ENCODE measurements around the gene CNTNAP2. TPM values are rescaled to one million over a fixed set of nuclear protein-coding genes. Genes with fewer than 3 reads are reported as not detected.

The CNTNAP2 gene
- total RNA-seq, 1 experiment from 2014 or later: 60.0 TPM

GRCh38 chr7:147878912-147879661 is 1762.5 kb downstream of the CNTNAP2 start:
- ChIA-PET POLR2A (ENCODE audit: low non-redundant PET) (no interaction called here), CTCF (no interaction called here)
- H3K27ac ChIP-seq (ENCODE audit: low read depth, low read length, poor library complexity, severe bottlenecking): no peak overlapping the region
- no peaks in the 10 kb centered on the region for H3K9me3 ChIP-seq (ENCODE audit: low read depth, low read length, poor library complexity, severe bottlenecking)
- no peaks in the 10 kb centered on the region for H3K27me3 ChIP-seq (replicated peaks; ENCODE audit: insufficient read depth, low read depth, low read length, poor library complexity)
- no TSS peak for BruUV-seq (replicated peaks)
- H3K4me3 ChIP-seq (ENCODE audit: low read depth, low read length, poor library complexity, severe bottlenecking): no peak overlapping the region
- no peak for DNase-seq (ENCODE audit: low spot score)
- intact Hi-C loops (cut with micrococcal nuclease; ENCODE audit: unreplicated experiment): no loop called here
- TF ChIP-seq EZH2 (IDR thresholded peaks at IDR 0.05; ENCODE audit: borderline replicate concordance, low read depth, low read length, poor library complexity, severe bottlenecking): no peak
- no peak for TF ChIP-seq CTCF (conservative IDR thresholded peaks at IDR 0.05; ENCODE audit: low read depth, low read length)
- no peaks in the 10 kb centered on the region for H3K4me1 ChIP-seq (ENCODE audit: insufficient read depth, low read length, poor library complexity, severe bottlenecking)
- no peaks in the 10 kb centered on the region for H3K36me3 ChIP-seq (ENCODE audit: insufficient read depth, low read length, poor library complexity, severe bottlenecking)

GRCh38 chr7:147885869-147886268 is 1769.3 kb downstream of the CNTNAP2 start:
- intact Hi-C loops (cut with micrococcal nuclease; ENCODE audit: unreplicated experiment): no loop called here
- no peaks in the 10 kb centered on the region for H3K9me3 ChIP-seq (ENCODE audit: low read depth, low read length, poor library complexity, severe bottlenecking)
- no TSS peak for BruUV-seq (replicated peaks)

GRCh38 chr7:147894271-147894670 is 1777.7 kb downstream of the CNTNAP2 start:
- BruUV-seq (replicated peaks): no TSS peak
- H3K27ac ChIP-seq (ENCODE audit: low read depth, low read length, poor library complexity, severe bottlenecking): no peak overlapping the region
- CTCF ChIA-PET: no interaction called here
- POLR2A ChIA-PET (ENCODE audit: low non-redundant PET): no interaction called here
- no peak overlapping the region for H3K4me3 ChIP-seq (ENCODE audit: low read depth, low read length, poor library complexity, severe bottlenecking)
- peak; percentile 3 for DNase-seq (ENCODE audit: low spot score)
- intact Hi-C loops (cut with micrococcal nuclease; ENCODE audit: unreplicated experiment): no loop called here
- no peaks in the 10 kb centered on the region for H3K36me3 ChIP-seq (ENCODE audit: insufficient read depth, low read length, poor library complexity, severe bottlenecking)
- no peaks in the 10 kb centered on the region for H3K9me3 ChIP-seq (ENCODE audit: low read depth, low read length, poor library complexity, severe bottlenecking)
- TF ChIP-seq CTCF (conservative IDR thresholded peaks at IDR 0.05; ENCODE audit: low read depth, low read length): no peak
- no peak for TF ChIP-seq EZH2 (IDR thresholded peaks at IDR 0.05; ENCODE audit: borderline replicate concordance, low read depth, low read length, poor library complexity, severe bottlenecking)
- H3K27me3 ChIP-seq (replicated peaks; ENCODE audit: insufficient read depth, low read depth, low read length, poor library complexity): no peaks in the 10 kb centered on the region
- no peaks in the 10 kb centered on the region for H3K4me1 ChIP-seq (ENCODE audit: insufficient read depth, low read length, poor library complexity, severe bottlenecking)

More at GRCh38 chr7:147885869-147886268, 1769.3 kb downstream of the CNTNAP2 start:
- no peak for TF ChIP-seq EZH2 (IDR thresholded peaks at IDR 0.05; ENCODE audit: borderline replicate concordance, low read depth, low read length, poor library complexity, severe bottlenecking)
- TF ChIP-seq CTCF (conservative IDR thresholded peaks at IDR 0.05; ENCODE audit: low read depth, low read length): no peak
- DNase-seq (ENCODE audit: low spot score): no peak
- no peak overlapping the region for H3K4me3 ChIP-seq (ENCODE audit: low read depth, low read length, poor library complexity, severe bottlenecking)
- no peak overlapping the region for H3K27ac ChIP-seq (ENCODE audit: low read depth, low read length, poor library complexity, severe bottlenecking)
- ChIA-PET CTCF (no interaction called here), POLR2A (ENCODE audit: low non-redundant PET) (no interaction called here)
- H3K4me1 ChIP-seq (ENCODE audit: insufficient read depth, low read length, poor library complexity, severe bottlenecking): no peaks in the 10 kb centered on the region
- no peaks in the 10 kb centered on the region for H3K36me3 ChIP-seq (ENCODE audit: insufficient read depth, low read length, poor library complexity, severe bottlenecking)
- no peaks in the 10 kb centered on the region for H3K27me3 ChIP-seq (replicated peaks; ENCODE audit: insufficient read depth, low read depth, low read length, poor library complexity)
